HG03060 (cell line): ENCODE measurements around the gene NR4A2.

ENCODE experiments used
- ATAC-seq: cut with Tn5 transposase; IDR thresholded peaks from one replicate; pipeline ENCODE4 v1.9.1; 2021; ENCODE audit warnings: low read depth, moderate number of reproducible peaks; ENCODE audit not compliant: unreplicated experiment

The NR4A2 gene

DNA sequence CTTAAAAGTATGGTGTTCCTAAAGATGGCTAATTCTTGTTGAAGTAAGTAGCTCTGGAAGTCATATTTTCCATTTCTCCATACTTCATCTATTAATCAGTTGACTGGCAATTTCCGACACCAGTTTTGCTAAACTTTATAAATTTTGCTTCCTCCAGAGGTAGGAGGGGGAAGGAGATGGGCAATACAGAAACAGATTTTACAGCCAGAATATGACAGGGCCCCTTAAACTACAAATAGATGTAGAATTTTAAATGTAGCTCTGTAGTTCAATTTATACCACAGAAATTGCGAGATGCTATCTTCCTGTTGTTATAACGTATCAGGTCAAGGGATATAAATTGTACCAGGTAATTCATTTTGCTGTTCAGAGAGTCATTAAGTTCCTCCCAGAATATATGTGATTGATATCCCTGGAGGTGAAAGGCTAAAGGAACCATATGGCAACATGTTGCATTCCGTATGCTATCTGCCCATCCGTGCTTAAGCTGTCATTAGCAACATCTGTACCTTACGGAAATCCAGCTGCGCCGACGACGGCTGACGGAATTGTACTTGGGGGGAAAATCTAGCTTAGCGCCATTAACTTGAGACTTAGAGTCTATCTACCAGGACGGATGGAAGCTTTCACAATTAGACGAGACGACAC, 8.4 kb upstream of the NR4A2 start:
- ATAC-seq, result no peak

DNA sequence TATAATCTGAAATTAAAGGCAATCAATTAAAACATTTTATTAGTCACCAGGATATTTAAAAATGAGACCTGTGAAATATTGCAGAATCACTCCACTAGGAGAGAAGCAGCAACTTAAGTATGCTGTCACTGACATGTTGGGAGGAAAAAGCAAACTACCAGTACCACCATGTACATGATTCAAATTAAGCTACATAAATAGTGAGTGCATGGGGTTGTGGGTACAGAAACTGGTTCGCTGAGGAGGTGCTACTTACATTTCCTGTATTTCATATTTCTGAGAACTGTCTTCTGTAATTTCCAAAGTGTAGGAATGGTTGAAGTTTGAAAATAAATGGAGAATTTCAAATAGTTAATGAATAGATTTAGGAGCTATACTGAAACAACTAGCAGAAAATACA, 7.9 kb upstream of the NR4A2 start:
- no peak for ATAC-seq

DNA sequence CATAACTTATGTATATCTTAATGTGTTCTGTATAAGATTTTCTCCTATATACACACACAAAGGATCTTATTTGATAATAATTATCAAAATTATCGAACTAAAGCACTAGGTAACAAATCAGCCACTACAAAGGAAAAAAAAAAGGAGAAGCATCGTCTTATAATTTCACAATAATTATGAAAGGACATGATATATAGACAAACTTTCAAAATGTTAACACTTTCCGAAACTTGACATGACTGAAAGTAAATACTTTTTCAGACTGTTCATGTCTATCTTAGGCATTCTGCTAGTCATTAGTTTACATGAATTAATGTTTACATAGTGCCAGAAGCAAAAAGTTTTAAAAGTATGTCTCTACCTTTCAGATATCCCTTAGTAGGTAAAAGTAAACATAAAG, 7.3 kb upstream of the NR4A2 start:
- no peak for ATAC-seq

DNA sequence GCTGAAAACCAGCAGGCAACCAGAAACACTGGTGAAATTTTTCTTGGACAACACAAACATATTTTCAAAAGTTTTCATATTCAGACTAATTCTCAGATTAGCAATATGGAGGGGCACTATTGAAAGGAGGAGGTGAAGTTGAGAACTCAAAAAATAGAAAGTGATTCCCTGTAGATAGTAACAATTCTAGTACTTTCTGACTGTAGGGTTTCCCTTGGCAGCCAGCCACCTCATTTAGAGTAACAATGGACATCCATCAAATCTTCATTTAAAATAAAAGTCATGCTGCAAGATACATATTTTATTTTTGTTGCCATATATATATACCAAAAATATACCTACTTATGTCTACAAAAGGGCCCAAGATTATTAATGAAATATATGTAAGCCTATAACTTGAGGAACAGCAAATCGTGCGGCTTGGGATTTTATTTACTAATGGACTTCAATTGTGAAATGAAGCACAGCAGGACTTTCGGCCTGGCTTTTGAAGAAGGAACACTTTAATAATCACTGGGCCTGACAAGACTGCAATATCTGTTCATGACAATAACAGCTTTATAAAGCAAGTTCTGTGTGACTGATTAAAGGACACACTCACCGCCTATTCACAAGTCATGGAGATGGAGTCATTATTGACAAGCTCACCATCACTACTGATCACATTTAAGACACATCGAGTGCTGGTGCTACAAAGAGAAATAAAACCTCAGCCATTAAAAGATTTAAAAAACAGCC, 6.8 kb upstream of the NR4A2 start:
- no peak for ATAC-seq

DNA sequence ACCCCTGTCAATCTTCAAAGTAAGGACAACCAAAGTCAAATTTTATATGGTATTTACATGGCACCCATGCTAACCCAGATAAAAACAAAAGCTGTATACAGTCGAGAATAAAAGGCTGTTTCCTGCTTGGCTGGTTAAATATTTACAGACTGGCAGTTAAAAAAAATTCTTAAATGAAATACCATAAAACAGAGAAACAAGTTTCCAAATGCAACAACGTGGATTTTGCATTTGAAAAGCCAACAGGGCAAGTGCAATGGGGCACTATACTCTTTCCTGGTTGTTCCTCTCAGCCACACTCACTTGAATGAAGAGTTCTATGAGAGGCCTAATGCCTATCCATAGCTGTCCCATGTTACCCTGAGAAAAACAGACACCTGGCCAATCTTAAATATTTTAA, 6.1 kb upstream of the NR4A2 start:
- ATAC-seq, result no peak

DNA sequence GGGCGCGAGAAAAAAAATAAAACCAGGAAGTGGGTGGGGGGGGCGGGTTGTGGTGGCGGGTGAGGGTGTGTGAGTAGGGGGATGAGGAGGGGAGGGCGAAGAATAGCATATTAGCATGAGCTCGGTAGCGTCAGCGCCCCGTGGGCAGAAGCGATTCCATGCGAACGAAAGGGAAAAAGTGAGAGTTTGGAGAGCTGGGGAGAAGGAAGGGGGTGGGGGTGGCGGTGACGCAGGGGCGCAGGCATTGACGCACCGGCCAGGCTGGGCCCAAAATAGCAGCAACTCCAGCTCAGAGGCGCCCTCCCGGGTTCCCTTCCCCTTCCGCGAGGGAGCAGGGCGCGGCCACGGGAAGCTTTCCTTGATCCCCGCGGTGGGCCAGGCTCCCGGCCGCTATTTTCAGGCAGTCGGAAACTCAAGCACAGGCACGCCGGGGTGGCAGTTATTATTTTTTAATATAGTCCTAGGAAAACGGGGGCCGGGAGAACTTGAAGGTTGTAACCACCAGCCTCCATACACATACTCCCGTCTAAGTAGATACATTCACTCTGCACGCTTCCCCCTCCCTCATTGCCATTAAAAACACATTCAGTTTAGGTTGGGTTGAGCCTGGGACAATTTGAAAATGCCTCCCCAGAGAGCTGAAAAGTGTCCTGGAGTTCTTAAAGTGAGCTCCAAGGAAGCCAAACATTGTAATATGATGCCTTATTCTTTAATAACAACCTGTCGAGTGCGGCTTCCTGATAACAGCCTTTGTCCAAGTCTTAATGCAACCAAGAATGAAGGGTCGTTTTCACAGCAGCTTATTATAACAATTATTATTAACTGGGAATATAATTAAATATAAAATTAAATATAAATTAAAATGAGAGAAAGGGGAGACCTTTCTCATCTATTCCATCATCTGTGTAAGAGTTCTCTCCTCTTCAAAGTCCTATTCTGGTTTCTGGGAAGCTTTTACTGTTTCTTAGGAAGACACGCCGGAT, 2.3 kb upstream of the NR4A2 start:
- ATAC-seq, result no peak

DNA sequence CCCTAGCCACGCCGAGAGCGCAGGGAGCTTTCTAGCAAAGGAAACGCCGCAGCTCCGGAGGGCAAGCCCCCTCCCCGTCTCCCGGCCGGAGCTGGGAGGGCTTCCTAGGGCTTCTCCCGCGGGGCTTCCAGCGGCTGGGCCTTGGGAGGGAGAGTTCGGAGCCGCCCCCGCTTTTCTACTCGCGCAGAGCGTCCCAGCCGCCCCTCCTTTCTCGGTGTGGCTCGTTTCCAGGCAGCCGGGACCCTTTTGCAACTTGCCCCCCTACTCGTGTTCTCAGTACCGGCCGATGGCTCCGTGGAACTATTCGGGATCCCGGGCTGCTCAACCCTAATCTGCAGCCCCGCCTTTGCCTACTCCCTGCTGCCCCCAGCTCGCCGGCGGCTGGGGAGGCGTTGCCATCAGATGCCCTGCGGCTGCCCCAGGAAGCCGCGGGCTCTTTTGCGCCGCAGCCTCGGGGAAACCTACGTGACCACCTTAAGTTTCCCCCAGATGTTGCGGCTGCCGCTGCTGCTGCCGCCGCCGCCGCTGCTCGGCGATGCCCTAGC, 1.5 kb upstream of the NR4A2 start:
- no peak for ATAC-seq

DNA sequence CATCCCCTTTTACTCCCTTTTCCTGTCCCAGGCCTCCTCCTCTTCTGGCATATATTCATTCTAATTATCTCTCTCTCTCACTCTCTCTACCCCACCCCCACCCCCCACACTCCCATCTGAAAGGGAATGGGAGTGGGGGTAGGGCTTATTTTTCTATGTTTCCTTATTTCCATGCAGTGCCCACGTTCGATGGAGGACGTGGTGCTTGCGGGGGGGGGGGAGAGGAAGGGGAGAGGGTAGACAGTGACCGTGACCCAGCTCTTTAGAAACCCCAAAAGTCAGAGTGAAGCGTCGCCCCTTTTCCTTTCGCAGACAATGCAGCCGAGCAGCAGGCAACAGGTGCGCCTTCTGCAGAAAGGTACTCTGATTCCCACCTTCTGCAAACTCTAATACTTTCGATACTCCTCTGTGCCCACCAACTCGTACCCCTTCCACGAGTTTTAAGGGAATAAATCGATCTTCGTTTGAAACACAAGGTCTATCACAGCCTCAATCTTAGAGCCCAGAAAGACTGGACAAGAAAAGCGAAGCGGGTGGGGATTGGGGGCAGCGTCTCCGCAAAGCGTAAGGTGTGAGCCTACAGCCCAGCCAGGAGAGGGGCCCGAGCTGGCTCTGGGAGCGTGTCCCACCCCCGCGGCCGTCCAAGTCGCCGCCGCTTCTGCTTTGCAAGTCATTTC, 891 bp upstream of the NR4A2 start:
- no peak for ATAC-seq

DNA sequence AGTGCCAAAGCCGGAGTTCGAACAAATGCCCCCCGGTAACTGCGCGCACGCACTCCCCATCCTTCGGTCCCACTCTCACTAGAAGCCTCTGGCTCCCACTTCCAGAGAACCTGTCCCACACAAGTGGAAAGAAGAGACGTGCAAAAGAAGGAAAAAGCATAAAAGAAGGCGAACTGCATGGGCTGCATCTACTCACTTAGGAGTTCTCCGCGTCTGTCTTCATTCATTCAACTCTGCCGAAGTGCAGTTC, 312 bp downstream of the NR4A2 start:
- no peak for ATAC-seq

DNA sequence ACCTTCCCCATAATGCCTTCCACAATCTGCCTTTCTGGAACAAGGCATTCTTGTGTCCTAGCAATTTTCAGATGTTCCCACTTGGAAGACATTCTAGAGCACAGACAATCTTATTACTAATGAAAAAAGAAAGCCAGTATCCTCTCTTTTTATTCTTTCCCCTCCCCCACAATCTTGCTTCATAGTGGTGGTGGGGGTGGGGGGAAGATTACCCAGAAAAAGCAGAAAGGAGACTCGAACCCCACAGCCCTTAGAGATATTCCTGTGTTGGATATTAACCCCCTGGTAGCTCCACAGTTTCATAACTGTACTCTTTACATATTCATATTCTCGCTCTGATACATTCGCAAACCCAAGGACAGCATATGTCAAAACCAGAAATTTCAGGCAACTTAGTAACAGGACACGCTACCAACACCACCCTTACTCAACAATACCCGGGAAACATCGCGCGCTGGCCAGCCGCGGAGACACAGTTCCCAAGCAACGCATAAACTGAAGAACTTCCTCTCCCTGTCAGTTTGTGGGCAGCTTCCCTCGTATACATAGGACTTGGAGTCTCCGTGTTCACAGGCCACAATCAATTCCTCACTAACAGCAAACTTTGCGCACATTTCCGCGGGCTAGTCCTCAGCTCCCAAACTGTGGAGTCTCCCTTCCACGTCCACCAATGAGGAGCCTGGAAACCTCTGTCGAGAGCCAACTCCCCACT, 793 bp downstream of the NR4A2 start:
- no peak for ATAC-seq

DNA sequence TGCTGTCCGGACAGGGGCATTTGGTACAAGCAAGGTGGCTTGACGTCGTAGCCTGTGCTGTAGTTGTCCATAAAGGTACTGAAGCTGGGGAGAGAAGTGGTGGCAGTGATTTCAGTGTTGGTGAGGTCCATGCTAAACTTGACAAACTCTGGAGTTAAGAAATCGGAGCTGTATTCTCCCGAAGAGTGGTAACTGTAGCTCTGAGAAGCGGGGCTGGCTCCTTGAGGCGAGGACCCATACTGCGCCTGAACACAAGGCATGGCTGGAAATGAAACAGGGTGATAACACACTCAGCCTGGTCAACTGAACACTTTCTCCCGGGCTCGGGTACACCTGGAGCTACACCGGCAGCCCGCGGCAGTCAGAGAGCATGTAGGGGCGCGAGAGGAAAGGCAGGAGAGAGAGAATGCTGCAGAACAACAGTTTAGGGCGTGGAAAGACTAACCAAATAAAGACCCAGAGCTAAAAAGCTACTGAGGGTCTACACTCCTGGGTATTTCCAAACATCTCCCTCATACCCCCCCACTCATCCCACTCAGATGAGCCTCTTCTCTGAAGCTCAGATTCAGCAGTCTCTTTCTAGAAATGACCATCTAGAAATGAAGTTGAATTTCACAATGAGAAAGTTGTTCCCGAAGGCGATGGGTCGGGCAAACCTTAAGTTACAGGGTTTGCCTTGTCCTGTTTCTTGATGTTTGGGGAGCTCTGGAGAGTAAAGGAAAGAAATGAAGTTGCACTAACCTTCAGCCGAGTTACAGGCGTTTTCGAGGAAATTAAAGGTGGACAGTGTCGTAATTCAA, 2.4 kb downstream of the NR4A2 start:
- ATAC-seq, result no peak

DNA sequence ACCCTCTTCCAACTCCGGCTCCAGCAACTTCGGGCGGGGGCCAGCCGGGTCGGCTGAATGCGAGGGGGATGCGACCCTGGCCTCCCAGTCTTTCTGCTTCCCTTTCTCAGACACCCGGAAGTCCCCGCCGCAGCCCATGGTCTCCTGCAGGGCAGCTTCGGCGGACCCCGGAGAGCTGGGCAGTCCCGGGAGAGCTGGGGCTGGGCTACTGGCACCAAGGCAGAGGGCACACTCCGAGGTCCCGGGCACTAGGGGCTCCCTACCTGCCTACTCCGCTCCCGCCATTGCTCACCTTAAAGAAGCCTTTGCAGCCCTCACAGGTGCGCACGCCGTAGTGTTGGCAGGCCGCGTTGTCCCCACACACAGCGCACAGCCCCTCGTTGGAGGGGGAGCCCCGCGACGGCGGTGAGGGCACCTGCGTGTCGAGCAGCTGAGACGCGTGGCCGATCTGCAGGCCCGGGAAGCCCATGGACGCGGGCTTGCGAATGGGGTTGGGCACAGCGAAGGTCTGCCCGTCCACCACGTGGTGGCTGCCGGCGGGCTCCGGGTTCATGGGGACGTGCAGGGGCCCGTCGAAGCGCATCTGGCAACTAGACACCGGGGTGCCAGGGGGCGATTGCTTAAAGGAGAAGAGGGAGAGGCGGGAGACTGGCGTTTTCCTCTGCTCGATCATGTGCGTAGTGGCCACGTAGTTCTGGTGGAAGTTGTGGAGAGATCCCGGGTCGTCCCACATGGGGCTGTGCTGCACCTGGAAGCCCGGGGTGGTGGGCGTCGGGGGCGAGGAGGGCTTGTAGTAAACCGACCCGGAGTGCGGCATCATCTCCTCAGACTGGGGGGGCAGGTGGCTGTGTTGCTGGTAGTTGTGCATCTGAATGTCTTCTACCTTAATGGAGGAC, 3.2 kb downstream of the NR4A2 start:
- no peak for ATAC-seq

DNA sequence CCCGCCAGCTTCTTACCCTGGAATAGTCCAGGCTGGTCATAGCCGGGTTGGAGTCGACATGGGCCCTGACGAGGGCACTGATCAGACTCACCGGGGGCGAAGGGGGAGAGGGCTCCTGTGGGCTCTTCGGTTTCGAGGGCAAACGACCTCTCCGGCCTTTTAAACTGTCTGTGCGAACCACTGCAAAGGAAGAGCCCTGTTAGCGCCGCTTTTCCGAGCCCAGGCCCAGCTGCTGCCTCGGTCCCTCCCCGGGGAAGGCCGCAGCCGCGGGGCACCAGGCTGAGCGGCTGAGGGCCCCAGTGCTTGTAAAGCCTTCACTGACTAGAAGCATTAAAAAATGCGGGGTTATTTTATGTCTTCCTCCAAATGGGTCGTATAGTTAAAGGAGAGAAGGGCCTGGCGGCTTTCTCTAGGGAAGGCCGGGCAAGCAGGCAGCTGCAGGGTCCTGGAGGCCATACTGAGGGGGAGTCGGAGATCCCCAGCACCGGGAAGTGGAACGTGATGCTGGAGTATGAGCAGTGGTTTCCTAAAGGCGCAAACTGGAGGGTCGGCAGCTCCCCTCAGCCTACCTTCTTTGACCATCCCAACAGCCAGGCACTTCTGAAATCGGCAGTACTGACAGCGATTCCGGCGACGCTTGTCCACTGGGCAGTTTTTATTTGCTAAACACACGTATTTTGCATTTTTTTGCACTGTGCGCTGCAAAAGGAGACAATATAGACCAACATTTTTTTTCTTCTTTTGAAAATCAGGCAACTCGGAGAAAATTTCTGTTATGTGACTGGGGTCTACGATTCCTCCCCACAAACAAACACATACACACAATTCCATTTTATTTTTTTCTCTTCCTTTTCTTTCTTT, 4.5 kb downstream of the NR4A2 start:
- no peak for ATAC-seq

DNA sequence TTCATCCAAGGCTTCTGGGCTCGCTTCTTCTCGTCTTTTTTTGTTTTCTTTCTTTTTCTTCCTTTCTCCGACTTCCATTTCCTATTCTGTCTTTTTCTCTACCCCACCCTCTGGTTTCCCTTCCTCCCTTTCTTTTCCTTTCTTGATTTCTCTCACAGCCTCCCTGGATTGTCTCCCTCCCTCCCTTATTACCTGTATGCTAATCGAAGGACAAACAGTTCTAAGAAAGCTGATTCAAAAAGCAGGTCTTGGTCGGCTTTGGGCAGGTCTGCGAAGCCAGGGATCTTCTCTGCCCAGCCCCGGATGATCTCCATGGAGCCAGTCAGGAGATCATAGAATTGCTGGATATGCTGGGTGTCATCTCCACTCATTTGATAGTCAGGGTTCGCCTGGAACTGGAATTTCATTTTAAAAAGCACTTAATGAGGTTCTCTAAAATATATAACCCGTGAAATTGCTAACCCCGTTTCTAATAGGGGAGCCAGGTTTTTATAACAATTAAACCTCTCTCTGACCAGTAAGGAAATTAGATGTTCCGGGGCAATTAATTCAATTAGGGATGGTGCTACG, 5.9 kb downstream of the NR4A2 start:
- no peak for ATAC-seq

DNA sequence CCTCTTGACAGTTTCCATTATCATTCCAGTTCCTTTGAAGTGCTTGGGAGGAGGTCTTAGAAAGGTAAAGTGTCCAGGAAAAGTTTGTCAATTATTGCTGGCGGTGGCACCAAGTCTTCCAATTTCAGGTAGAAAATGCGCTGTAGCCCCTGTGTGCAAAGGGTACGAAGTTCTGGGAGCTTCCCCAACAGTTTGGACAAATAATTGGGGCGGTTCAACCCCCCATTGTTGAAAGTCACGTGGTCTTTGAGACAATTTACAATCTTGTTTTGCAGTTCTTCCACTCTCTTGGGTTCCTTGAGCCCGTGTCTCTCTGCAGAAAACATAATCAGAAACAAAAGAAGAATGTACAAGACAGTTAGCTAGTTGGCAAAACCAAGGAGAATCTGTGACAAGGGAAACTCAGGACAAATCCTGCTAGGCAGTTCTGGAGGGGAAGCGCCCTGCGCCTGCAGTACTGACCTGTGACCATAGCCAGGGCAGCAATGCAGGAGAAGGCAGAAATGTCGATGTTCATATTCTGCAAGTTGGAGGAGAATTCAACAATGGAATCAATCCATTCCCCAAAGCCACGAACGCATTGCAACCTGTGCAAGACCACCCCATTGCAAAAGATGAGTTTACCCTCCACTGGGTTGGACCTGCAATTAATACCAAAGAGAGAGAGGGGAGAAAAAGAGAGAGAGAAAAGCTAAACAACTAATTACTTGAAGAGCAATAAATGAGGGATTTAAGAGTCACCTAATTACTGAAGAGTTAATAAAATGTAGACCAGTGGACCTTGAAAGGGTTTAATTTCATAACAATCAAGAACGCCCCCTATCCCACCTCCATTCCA, 6.6 kb downstream of the NR4A2 start:
- no peak for ATAC-seq

DNA sequence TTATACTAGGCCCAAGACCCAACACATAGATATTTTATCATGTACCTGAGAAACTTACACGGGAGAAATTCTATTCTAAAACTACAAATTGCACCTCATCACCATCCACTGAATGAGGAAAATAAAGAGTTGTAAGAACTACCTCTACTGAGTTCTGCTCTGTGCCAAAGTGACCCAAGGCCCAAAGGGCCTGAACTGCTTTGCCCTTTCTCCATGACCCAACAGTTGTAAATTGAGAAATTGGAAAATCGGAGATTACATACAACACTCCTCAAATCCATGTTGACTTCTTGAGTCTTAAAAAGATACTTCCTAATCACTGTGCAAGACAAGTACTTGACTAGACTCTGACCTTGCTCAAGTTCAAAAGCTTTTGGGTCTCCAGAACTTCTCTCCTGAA, 8.8 kb downstream of the NR4A2 start:
- ATAC-seq, result no peak
